H1 (cell line): Measurements from ENCODE around the gene AQP6. TPM values are rescaled to one million over a fixed set of nuclear protein-coding genes. Genes with fewer than 3 reads are reported as not detected.

Experiments used
- CTCF ChIA-PET: fragments of 300-600 bp; sonication (Branson Sonifier 250); formaldehyde crosslinking; loops from one replicate; lab custom pipeline; 2021; ENCODE audit not compliant: partially characterized antibody; lab: Charles Lee
- POLR2A ChIA-PET: fragments of 300-600 bp; sonication (Branson Sonifier 250); formaldehyde crosslinking; loops from one replicate; lab custom pipeline; 2021; ENCODE audit warnings: inconsistent platforms; ENCODE audit not compliant: partially characterized antibody; lab: Charles Lee
- DNase-seq, 2 experiments: peaks; one replicate each; pipeline versions ENCODE4 v3.0.0 to v3.0.0-alpha.2; 2010 to 2022; ENCODE audit warnings: low spot score in 2 of 2, low read depth in 1 of 2, mixed read lengths in 1 of 2
- FAIRE-seq: peaks from 2 replicates; lab custom pipeline; 2011; peaks lifted over from hg19 to GRCh38; lab: Jason Lieb, UNC
- H2AFZ ChIP-seq: 2 replicates; pipeline ENCODE4 v1.8.1; 2012; ENCODE audit warnings: low read length, inconsistent platforms
- H2AK5ac ChIP-seq: 2 replicates; pipeline ENCODE4 v1.6.1; 2013; ENCODE audit warnings: low read depth, low read length
- H2BK120ac ChIP-seq: replicated peaks from 2 replicates; pipeline ENCODE3; 2013; ENCODE audit warnings: low read depth, low read length, inconsistent platforms
- H2BK12ac ChIP-seq: 2 replicates; pipeline ENCODE4 v1.6.1; 2013; ENCODE audit warnings: low read depth, low read length
- H2BK15ac ChIP-seq: 2 replicates; pipeline ENCODE4 v1.6.1; 2013; ENCODE audit warnings: low read length
- H2BK20ac ChIP-seq: 2 replicates; pipeline ENCODE4 v1.6.1; 2013; ENCODE audit warnings: low read length
- H2BK5ac ChIP-seq: 2 replicates; pipeline ENCODE4 v1.6.1; 2013; ENCODE audit warnings: low read depth, low read length
- H3K14ac ChIP-seq: 2 replicates; pipeline ENCODE4 v1.6.1; 2013; ENCODE audit warnings: inconsistent platforms; ENCODE audit not compliant: insufficient read length
- H3K18ac ChIP-seq: 2 replicates; pipeline ENCODE4 v1.6.1; 2013; ENCODE audit warnings: low read length; ENCODE audit errors: extremely low read depth
- H3K23ac ChIP-seq: 2 replicates; pipeline ENCODE4 v1.6.1; 2013; ENCODE audit warnings: inconsistent platforms; ENCODE audit not compliant: insufficient read length
- H3K23me2 ChIP-seq: 2 replicates; pipeline ENCODE4 v1.6.1; 2013; ENCODE audit warnings: low read depth, low read length
- H3K27ac ChIP-seq: 2 replicates; pipeline ENCODE4 v1.6.1; 2011; ENCODE audit warnings: low read depth, low read length, inconsistent platforms
- H3K27me3 ChIP-seq, 4 experiments: replicated peaks in 1 of 4; 1 replicate in 1 of 4; 2 replicates in 3 of 4; pipeline versions ENCODE4 v1.6.1 to v1.8.1; 2011 to 2013; ENCODE audit warnings: low read length in 3 of 4, mild to moderate bottlenecking in 3 of 4, inconsistent platforms in 2 of 4, mixed read lengths in 2 of 4, moderate library complexity in 1 of 4; ENCODE audit not compliant: control insufficient read depth in 3 of 4, insufficient read depth in 3 of 4; ENCODE audit errors: extremely low read depth in 1 of 4
- H3K36me3 ChIP-seq, 4 experiments: 2 replicates each; pipeline versions ENCODE4 v1.6.1 to v1.8.1; 2011 to 2013; ENCODE audit warnings: mild to moderate bottlenecking in 4 of 4, low read length in 3 of 4, moderate library complexity in 2 of 4, control low read depth in 1 of 4, inconsistent platforms in 1 of 4; ENCODE audit not compliant: insufficient read depth in 4 of 4, control insufficient read depth in 2 of 4
- H3K4ac ChIP-seq: replicated peaks from 2 replicates; pipeline ENCODE3; 2013; ENCODE audit warnings: low read length, low read depth, mixed read lengths, inconsistent platforms; ENCODE audit not compliant: insufficient read length
- H3K4me1 ChIP-seq, 4 experiments: replicated peaks in 1 of 4; 1 replicate in 1 of 4; 2 replicates in 3 of 4; pipeline versions ENCODE4 v1.6.1 to v1.8.1; 2011 to 2013; ENCODE audit warnings: low read length in 3 of 4, inconsistent platforms in 2 of 4, mixed read lengths in 1 of 4; ENCODE audit not compliant: insufficient read depth in 4 of 4, control insufficient read depth in 3 of 4
- H3K4me2 ChIP-seq, 2 experiments: 2 replicates each; pipeline versions ENCODE4 v1.6.1 to v1.8.1; 2011 to 2013; ENCODE audit warnings: low read depth in 2 of 2, low read length in 2 of 2, control low read depth in 1 of 2, inconsistent platforms in 1 of 2, mild to moderate bottlenecking in 1 of 2; ENCODE audit not compliant: insufficient read depth in 1 of 2
- H3K4me3 ChIP-seq, 4 experiments: fragments of 200-600, 300-600 bp in 1 of 4; sonication (generic), shearing (Covaris generic), sonication (Bioruptor Twin) in 1 of 4; 2 replicates each; pipeline versions ENCODE4 v1.5.1 to v1.8.1; 2011 to 2016; ENCODE audit warnings: low read length in 4 of 4, low read depth in 3 of 4, control low read depth in 2 of 4, inconsistent platforms in 2 of 4, mild to moderate bottlenecking in 2 of 4, mixed read lengths in 1 of 4, moderate library complexity in 1 of 4; ENCODE audit not compliant: insufficient read depth in 2 of 4; ENCODE audit errors: extremely low read depth in 1 of 4
- H3K56ac ChIP-seq: replicated peaks from 2 replicates; pipeline ENCODE3; 2013; ENCODE audit warnings: low read depth, mild to moderate bottlenecking, mixed read lengths, low read length, inconsistent platforms; ENCODE audit not compliant: insufficient read length
- H3K79me1 ChIP-seq: 2 replicates; pipeline ENCODE4 v1.6.1; 2013; ENCODE audit warnings: low read depth, low read length, control low read depth
- H3K79me2 ChIP-seq, 2 experiments: 2 replicates each; pipeline versions ENCODE4 v1.6.1 to v1.8.1; 2012 to 2013; ENCODE audit warnings: low read length in 2 of 2, mild to moderate bottlenecking in 2 of 2, inconsistent platforms in 1 of 2; ENCODE audit not compliant: insufficient read depth in 2 of 2, control insufficient read depth in 1 of 2
- H3K9ac ChIP-seq, 4 experiments: replicated peaks in 1 of 4; 1 replicate in 1 of 4; 2 replicates in 3 of 4; pipeline versions ENCODE4 v1.6.1 to v1.8.1; 2011 to 2013; ENCODE audit warnings: low read depth in 3 of 4, low read length in 3 of 4, control low read depth in 2 of 4, mild to moderate bottlenecking in 2 of 4, moderate library complexity in 2 of 4, inconsistent platforms in 1 of 4; ENCODE audit errors: extremely low read depth in 1 of 4
- H3K9me3 ChIP-seq, 2 experiments: 2 replicates each; pipeline versions ENCODE4 v1.6.1 to v1.8.1; 2012 to 2013; ENCODE audit warnings: mild to moderate bottlenecking in 2 of 2, moderate library complexity in 2 of 2, control low read depth in 1 of 2, inconsistent platforms in 1 of 2, low read depth in 1 of 2, low read length in 1 of 2, mixed read lengths in 1 of 2; ENCODE audit not compliant: insufficient read depth in 2 of 2
- H4K20me1 ChIP-seq, 2 experiments: replicated peaks in 1 of 2; 2 replicates each; pipeline versions ENCODE3 to v1.8.1; 2011 to 2013; ENCODE audit warnings: inconsistent platforms in 2 of 2, low read length in 2 of 2, mild to moderate bottlenecking in 1 of 2; ENCODE audit not compliant: insufficient read depth in 2 of 2, control insufficient read depth in 1 of 2
- H4K5ac ChIP-seq: 2 replicates; pipeline ENCODE4 v1.6.1; 2013; ENCODE audit warnings: low read length, low read depth, mixed read lengths, inconsistent platforms; ENCODE audit not compliant: insufficient read length
- H4K8ac ChIP-seq: 2 replicates; pipeline ENCODE4 v1.8.0; 2013; ENCODE audit warnings: mild to moderate bottlenecking, moderate library complexity, low read length, inconsistent platforms; ENCODE audit not compliant: insufficient read depth; ENCODE audit errors: extremely low read depth
- H4K91ac ChIP-seq: replicated peaks from 2 replicates; pipeline ENCODE3; 2013; ENCODE audit warnings: low read length, mixed read lengths, inconsistent platforms; ENCODE audit not compliant: insufficient read length
- ATF3 ChIP-seq: IDR thresholded peaks from 2 replicates; pipeline ENCODE4 v1.6.1; 2011; ENCODE audit warnings: low read depth, mild to moderate bottlenecking, low read length; ENCODE audit not compliant: insufficient read depth
- CHD1 ChIP-seq: IDR thresholded peaks from 2 replicates; pipeline ENCODE4 v1.6.1; 2012; ENCODE audit warnings: low read depth, low read length, improper control_type of control experiment
- CHD2 ChIP-seq: IDR thresholded peaks from 2 replicates; pipeline ENCODE4 v1.6.1; 2012; ENCODE audit warnings: low read length, improper control_type of control experiment
- JUN ChIP-seq: IDR thresholded peaks from 2 replicates; pipeline ENCODE4 v1.6.1; 2011; ENCODE audit warnings: low read depth, mild to moderate bottlenecking, improper control_type of control experiment, low read length
- KDM4A ChIP-seq: IDR thresholded peaks from one replicate; pipeline ENCODE4 v1.7.1; 2012; ENCODE audit warnings: low read depth, mild to moderate bottlenecking, moderate library complexity, low read length, inconsistent platforms; ENCODE audit not compliant: severe bottlenecking
- KDM5A ChIP-seq: fragments of 200-600 bp; IDR thresholded peaks from 2 replicates; pipeline ENCODE4 v1.7.1; 2012; ENCODE audit warnings: mild to moderate bottlenecking, low read length, inconsistent platforms, mixed read lengths
- MAFK ChIP-seq: IDR thresholded peaks from 2 replicates; pipeline ENCODE4 v1.6.1; 2012; ENCODE audit warnings: low read depth, mild to moderate bottlenecking, improper control_type of control experiment, low read length
- MAX ChIP-seq: IDR thresholded peaks from 2 replicates; pipeline ENCODE4 v1.6.1; 2012; ENCODE audit warnings: inconsistent platforms
- NANOG ChIP-seq: IDR thresholded peaks from 2 replicates; pipeline ENCODE4 v1.6.1; 2011; ENCODE audit warnings: low read length, low read depth, mild to moderate bottlenecking, inconsistent platforms; ENCODE audit not compliant: insufficient read depth, poor library complexity, severe bottlenecking
- RBBP5 ChIP-seq: IDR thresholded peaks from 2 replicates; pipeline ENCODE4 v1.7.1; 2012; ENCODE audit warnings: low read depth, mild to moderate bottlenecking, inconsistent platforms, low read length, moderate library complexity, borderline replicate concordance
- SAP30 ChIP-seq: fragments of 300-600 bp; sonication (generic); IDR thresholded peaks from 2 replicates; pipeline ENCODE4 v1.7.1; 2012; ENCODE audit warnings: low read length, moderate library complexity, mild to moderate bottlenecking, inconsistent platforms; ENCODE audit not compliant: insufficient read depth, insufficient replicate concordance
- SIN3A ChIP-seq, 2 experiments: IDR thresholded peaks in 1 of 2; conservative IDR thresholded peaks in 1 of 2; 2 replicates each; pipeline ENCODE4 v1.6.1; 2011 to 2012; ENCODE audit warnings: low read length in 2 of 2, improper control_type of control experiment in 1 of 2, low read depth in 1 of 2, mild to moderate bottlenecking in 1 of 2
- SIRT6 ChIP-seq: IDR thresholded peaks from one replicate; pipeline ENCODE4 v1.7.1; 2012; ENCODE audit warnings: low read length, inconsistent platforms
- WGBS, 2 experiments: shearing (Covaris generic) in 1 of 2; methylation state at CpG; one replicate each; pipeline versions ENCODE4 v1.1.6 to v1.1.7; 2013 to 2015; ENCODE audit warnings: low lambda C conversion rate in 2 of 2, mixed read lengths in 2 of 2, inconsistent platforms in 1 of 2, low coverage in 1 of 2, missing lambda C conversion rate in 1 of 2; ENCODE audit not compliant: insufficient replicate concordance in 2 of 2, insufficient coverage in 1 of 2, insufficient read length in 1 of 2; ENCODE audit errors: extremely low coverage in 1 of 2, missing lambda C conversion rate in 1 of 2; 5-methylcytosine and 5-hydroxymethylcytosine counted together
- polyA plus RNA-seq, 7 experiments: library from polyadenylated mRNA; depleted of rRNA in 3 of 7; stranded (reverse) in 5 of 7; unstranded in 2 of 7; fragments of >200 nt in 5 of 7; fragments of 200-250 nt in 2 of 7; gene quantifications; 1 replicate in 5 of 7; 2 replicates in 1 of 7; 4 replicates in 1 of 7; pipeline versions ENCODE4 v1.2.1 to v1.2.3, GENCODE V29; 2011 to 2013; ENCODE audit warnings: missing spikeins in 2 of 7, mixed read lengths in 2 of 7
- total RNA-seq: library from RNA; stranded (reverse); fragmentation: NEBNext Ultra II Directional; extraction: Animal tissue kit (Norgen Biotek cat#: 25700); gene quantifications from 2 replicates; pipeline ENCODE4 v1.2.1, GENCODE V29; 2021

Gene AQP6
- total and polyA plus RNA-seq, 2 of the 8 experiments (the other 6 are each of a cell fraction or from before 2014, with no cell fraction given) = 0.03 to 0.17 TPM

GRCh38 chr12:50022903-50023302, 50.2 kb downstream of the AQP6 start:
- CTCF ChIA-PET = interaction anchor here (0.7 to 3.7 kb wide), 3 partner anchors 17 to 60 kb away, joined by 4 to 18 read pairs (median 4); no protein-coding TSS in a partner anchor
- Histone ChIP-seq H3K36me3 (no peaks in the 10 kb centered on the region), H2BK15ac (no peak overlapping the region), H2BK12ac (no peak overlapping the region), H3K23me2 (no peaks in the 10 kb centered on the region; the same call in none of the 2 replicates), H3K4me1 (peaks cover 0 to 2% (median 0%) of the 10 kb centered on the region in 4 experiments; a peak in 1 of 7 replicates), H2AFZ (no peak overlapping the region), H4K5ac (no peak overlapping the region), H3K14ac (no peak overlapping the region), H3K4ac (no peak overlapping the region), H3K79me2 (peaks cover 0 to 66% of the 10 kb centered on the region in 2 experiments; a peak in 3 of 4 replicates), H4K91ac (no peak overlapping the region), H3K4me3 (no peak overlapping the region), H3K27me3 (no peaks in the 10 kb centered on the region), H2BK120ac (no peak overlapping the region), H3K56ac (no peak overlapping the region), H3K4me2 (no peak overlapping the region), H3K27ac (no peak overlapping the region), H3K23ac (no peak overlapping the region), H4K20me1 (peaks cover 1 to 2% of the 10 kb centered on the region in 2 experiments), H3K79me1 (peaks cover 5% of the 10 kb centered on the region; the same call in 1 of the 2 replicates), H3K9ac (no peak overlapping the region), H2AK5ac (no peak overlapping the region), H4K8ac (no peak overlapping the region), H2BK5ac (no peak overlapping the region), H3K9me3 (no peaks in the 10 kb centered on the region), H2BK20ac (no peak overlapping the region), H3K18ac (no peak overlapping the region)
- no peak for DNase-seq
- FAIRE-seq = no peak
- POLR2A ChIA-PET = no interaction called here
- WGBS, 2 experiments = 97% methylated on average over 1 of the region's 1 CpG; no CpG with 5 or more reads in 1 of the 2 experiments
- TF ChIP-seq CHD1 = no peak
- TF ChIP-seq ATF3 = no peak
- no peak for TF ChIP-seq JUN
- no peak for TF ChIP-seq SIRT6
- TF ChIP-seq KDM5A = no peak
- no peak for TF ChIP-seq MAFK
- no peak for TF ChIP-seq RBBP5
- TF ChIP-seq SAP30 = no peak
- TF ChIP-seq MAX = no peak
- no peak for TF ChIP-seq CHD2
- TF ChIP-seq SIN3A (conservative IDR thresholded peaks at IDR 0.05 in 1 of 2, IDR thresholded peaks at IDR 0.05 in 1 of 2; ENCODE audit: low read depth in 1 of 2, low read length in 2 of 2) = no peak
- TF ChIP-seq NANOG = no peak
- TF ChIP-seq KDM4A = no peak
